NCI-H2107 treated with DMSO at 0.1 percent for 48 hours (cell line): ENCODE results near the gene CDCA3.
"Not testable (repeated sequence)": the region's sequence is repeated elsewhere in the genome, so short reads cannot be mapped to it uniquely, and the experiment has no call there.

ENCODE experiments used
- DNase-seq: peaks from one replicate; lab custom pipeline; 2025; ENCODE audit not compliant: unreplicated experiment; lab: John Stamatoyannopoulos, UW

Gene CDCA3

DNA sequence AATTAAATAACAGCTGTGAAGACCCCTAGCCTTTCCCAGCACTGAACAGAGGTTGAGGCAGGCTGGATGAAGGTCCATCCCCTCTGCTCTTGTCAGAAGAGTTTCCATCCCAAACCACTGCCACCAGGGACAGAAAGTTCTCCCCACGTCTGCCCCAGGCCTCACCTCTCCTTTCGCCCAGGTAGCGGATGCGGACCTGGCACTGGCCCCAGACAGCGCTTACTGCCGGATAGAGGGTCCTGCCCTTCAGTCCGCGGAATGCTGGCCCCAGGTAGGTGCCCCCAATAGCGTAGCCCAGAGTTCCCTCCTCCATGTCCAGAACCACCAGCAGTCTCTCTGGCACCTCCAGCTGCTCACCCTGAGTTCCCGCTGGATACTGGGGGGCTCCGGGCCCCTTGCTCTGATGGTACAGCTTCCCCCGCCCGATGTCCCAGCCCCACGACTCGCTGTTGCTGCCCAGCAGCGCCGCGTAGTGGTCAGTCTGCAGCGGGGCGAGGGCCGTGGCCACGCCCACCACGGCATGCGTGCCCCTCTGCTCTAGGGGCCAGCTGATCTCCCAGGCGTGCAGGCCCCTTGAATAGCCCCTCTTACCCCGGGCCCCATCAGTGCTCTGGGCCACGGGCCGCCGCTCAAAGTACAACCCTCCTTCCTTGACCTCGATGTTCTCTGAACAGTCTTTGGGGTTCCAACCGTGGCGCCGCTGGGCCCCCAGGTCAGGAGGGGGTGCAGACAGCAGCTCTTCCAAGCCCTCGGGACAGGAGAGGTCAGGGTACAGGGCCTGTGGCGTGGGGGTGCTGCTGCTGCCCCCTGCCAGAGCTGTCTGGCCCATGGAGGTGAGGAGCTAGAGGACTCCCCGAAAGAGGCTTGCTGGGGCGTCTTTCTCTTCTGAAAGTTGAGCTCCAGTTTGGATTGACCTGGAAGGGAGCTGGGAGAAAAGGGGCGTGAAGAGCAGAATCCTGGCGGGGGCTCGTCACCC lies 21.3 kb upstream of the CDCA3 start:
- peak; percentile 36 for DNase-seq

- peak; percentile 57 for DNase-seq
These were observed 20.2 kb upstream of the CDCA3 start for GRCh38 chr12:6871052-6871957.

- not testable (repeated sequence) for DNase-seq
These were observed 19.2 kb upstream of the CDCA3 start for GRCh38 chr12:6870304-6870703.

- DNase-seq, result peak; percentile 77
These were observed 18.2 kb upstream of the CDCA3 start for GRCh38 chr12:6869049-6870021.

DNA sequence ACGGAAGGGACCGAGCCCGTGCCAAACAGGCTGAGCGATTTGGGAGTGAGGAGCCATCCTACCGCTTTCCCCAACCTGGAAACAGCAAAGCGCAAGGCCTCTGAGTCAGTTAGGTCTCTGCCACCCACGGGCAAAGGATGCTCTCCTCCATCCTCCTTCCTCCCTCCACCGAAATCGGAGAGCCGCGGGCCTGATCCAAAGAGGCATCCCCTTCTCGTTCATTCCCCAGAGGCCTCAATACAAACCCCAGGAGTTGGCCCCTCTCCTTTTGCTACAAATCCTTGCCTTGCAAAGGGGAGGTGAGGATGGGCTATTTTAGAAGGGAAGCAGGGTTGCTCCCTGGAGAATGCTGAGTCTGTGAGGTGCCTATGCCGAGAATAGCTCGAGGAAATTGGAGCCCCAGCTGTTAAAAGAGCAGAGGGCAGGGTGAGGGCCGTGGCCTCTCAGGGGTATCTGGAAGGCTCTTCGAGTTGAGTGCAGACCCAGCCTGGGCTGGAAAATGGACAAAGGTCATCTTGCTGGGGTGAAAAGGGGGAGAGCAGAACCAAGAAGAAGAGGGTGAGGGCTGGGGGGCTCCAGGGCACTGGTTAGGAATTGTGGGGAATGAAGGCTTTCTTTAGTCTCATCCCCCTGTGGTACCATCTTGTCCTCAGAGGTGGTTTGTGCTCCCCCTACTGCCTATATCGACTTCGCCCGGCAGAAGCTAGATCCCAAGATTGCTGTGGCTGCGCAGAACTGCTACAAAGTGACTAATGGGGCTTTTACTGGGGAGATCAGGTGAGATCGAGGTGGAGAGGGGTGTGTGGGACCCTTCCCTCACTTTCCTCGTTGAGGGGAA lies 17.3 kb upstream of the CDCA3 start:
- DNase-seq, result peak; percentile 8

DNA sequence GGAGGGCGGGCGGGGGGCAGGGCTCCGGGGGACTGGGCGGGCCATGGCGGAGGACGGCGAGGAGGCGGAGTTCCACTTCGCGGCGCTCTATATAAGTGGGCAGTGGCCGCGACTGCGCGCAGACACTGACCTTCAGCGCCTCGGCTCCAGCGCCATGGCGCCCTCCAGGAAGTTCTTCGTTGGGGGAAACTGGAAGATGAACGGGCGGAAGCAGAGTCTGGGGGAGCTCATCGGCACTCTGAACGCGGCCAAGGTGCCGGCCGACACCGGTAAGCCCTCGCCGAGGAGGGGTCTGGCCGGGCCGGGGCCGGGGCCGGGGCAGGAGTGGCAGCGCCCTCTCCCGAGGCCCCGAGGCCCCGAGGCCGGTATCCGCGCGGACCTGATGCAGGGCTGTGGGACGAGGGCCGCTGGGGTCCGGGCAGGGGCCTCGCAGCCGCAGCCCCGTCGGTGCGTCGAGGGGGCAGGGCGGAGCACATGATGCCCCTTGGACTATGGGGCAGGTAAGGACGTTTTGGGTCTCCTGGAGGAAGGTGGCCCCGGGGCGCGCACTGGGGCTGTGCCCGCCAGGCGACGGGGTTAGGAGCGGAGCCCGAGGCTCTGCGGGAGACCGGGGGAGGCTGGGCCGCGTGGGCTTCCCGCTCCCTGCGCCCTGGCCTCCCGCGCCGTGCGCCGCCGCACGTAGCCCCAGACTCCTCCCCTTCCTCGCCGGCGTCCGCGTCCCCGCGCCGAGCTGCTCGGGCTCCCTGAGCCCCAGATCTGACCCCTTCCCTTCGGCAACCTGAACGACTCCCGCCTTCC lies 16.5 kb upstream of the CDCA3 start, which contains the start of gene TPI1:
Gene TPI1, plus strand, starts transcription at position 119 of the 798 bp plus-strand sequence. Its CDS starts 36 bp downstream, at position 155.
- DNase-seq, result peak; percentile 64

DNA sequence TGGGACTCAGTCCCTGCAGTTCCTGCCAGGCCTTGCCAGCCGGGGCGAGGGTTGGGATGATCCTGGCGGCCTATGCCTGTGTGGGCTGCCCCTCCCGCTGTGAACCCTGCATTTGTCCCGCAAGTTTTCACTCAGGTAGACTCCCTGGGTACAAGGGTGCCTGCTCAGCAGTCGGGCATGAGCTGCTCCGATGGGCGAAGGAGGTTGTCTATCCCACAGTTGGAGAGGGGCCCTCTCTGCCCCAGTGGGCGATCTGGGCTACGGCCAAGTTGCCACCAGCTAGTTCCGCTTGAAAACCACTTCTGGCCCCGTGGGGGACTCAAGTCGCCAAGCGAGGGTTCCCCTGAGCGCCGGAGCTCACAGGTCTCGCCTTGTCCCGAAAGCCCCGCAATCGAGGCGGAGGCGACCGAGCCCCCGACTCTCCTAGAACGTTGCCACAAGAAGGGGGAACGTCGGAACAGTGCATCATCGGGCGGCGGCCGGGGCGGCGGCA lies 15.9 kb upstream of the CDCA3 start:
- DNase-seq, result no peak

DNA sequence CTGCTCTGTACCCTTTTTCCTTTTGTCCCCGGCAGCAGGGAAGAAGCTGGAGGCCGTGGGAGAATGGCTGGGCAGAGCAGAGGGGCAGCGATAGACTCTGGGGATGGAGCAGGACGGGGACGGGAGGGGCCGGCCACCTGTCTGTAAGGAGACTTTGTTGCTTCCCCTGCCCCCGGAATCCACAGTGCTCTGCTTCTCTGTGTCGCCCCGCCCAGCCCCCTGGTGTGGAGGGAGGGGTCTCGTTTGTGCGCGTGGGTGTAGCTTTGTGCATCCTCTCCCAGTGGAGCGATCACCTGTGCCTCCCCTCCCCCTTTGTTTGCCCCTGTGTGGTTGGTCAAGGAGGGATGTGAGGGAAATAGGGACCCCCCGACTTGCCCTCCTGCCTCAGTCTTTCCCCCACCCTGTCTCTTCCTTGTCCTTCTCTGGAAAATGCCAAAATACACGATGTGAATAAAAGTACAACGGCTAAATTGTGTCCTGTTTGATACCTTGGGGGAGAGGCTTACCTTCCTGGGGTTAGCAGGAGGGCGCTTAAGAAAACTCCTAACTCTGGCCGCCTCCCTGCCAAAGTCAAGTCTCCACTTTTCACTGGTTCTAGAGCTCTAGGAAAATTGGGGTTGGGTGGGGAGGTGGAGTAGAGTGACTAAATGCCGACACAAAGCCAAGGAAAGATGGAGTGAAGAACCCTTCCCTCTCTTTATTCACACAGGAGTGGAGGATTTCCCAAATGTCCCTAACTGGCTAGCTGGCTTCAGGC lies 15.3 kb upstream of the CDCA3 start:
- DNase-seq, result no peak

GRCh38 chr12:6865307-6865706 lies 14.2 kb upstream of the CDCA3 start:
- DNase-seq, result not testable (repeated sequence)

DNA sequence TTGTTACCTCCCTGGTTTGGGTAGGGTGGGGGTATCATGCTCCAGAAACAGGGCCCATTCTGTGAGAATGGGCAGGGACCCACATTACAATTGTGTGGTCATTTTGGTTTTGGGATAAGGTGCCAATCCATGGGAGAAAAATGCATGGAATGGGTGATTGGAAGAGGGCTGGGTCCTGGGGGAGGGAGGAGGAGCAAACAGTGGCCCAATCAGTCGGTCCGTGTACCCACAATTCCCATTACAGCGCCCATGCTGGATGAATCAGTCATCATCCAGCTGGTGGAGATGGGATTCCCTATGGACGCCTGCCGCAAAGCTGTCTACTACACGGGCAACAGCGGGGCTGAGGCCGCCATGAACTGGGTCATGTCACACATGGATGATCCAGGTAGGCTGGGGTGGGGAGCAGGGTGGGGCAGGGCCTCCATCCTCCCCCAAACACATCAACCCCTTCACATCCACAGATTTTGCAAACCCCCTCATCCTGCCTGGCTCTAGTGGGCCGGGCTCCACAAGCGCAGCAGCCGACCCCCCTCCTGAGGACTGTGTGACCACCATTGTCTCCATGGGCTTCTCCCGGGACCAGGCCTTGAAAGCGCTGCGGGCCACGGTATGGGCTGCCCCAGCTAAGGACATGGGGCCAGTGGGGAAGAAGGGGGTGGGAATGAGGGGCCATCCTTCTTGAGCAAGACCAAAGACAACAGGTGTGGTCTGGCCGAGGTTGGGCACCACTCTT lies 12.7 kb upstream of the CDCA3 start:
- DNase-seq, result no peak

GRCh38 chr12:6863033-6863432 lies 11.9 kb upstream of the CDCA3 start:
- no peak for DNase-seq

DNA sequence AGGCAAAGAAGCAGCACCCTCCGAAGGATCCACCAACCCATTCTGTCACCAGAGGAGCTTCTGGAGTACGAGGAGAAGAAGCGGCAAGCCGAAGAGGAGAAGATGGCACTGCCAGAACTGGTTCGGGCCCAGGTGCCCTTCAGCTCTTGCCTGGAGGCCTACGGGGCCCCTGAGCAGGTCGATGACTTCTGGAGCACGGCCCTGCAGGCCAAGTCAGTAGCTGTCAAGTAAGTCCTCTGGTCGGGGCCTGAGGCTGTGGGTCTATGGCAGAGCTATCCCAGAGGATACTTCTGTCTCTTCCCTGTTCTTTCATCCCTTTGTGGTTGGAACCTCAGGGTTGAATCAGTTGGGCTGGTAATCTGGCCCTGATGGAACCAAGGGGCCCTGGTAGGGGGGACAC lies 10.3 kb upstream of the CDCA3 start:
- DNase-seq, result no peak

DNA sequence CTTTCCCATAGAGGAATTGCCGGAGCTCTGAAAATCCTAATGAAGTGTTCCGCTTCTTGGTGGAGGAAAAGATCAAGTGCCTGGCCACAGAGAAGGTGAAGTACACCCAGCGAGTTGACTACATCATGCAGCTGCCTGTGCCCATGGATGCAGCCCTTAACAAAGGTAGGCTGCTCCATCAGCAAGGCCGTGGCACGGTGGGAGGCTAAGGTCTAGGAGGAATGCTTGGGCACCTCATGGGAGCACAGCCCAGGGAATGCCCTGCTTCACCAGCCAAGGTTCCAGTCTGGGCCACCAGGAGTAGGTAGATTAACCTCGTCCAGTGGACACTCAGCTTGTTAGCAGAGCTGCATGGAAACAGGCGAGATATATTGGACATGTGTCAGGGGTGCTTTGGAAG lies 9.9 kb upstream of the CDCA3 start:
- no peak for DNase-seq

GRCh38 chr12:6860116-6860515 lies 9.0 kb upstream of the CDCA3 start:
- no peak for DNase-seq

DNA sequence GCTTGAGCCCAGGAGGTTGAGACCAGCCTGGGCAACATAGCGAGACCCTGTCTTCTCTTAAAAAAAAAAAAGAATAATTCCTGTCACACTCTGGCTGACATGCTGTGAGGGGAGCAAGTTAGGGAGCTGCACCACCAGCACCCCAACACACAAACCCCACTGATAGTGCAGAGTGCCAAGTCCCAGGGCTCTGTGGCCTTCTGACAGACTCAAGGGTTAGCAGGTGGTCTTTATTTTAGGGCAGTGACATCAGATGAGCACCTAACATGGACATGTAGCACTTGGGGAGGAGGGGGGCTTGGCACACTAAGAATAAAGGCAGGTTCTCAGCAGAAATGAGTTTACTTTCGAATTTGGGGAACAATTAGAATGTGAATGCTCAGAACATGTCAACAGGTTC lies 7.7 kb upstream of the CDCA3 start:
- no peak for DNase-seq

- DNase-seq, result no peak
These were observed 4.2 kb upstream of the CDCA3 start for GRCh38 chr12:6855322-6855721.

DNA sequence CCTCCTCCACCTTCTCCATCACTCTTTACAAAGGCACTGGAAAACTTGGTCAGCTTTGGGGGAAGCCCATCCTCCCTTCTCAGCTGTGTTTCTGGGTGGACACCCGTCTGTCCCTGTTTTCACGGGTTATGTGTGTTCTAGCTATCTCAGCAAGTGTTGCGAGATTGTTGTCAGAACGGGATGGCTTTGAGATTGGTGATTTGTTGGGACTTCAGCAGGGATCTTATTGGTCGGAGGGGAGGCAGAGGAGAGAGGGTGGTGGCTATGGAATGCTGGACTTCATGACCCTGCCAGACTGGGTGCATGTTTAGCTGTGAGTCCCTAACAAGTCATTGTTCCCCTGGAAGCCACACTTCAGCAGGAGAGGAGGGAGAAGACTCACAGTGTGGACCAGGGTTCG lies 3.0 kb upstream of the CDCA3 start:
- DNase-seq, result no peak
